Lower leg skin (tissue), 3 donors: ENCODE measurements around the gene TESK2.

Source experiments
- CTCF ChIP-seq, 3 donors: fragments of 450-650 bp; IDR thresholded peaks; one replicate each; pipeline ENCODE4 v1.5.1; 2016; ENCODE audit warnings: antibody characterized with exemption in 3 of 3, mild to moderate bottlenecking in 3 of 3, moderate library complexity in 2 of 3
- POLR2A ChIP-seq, 2 donors: fragments of 450-650 bp; IDR thresholded peaks; one replicate each; pipeline ENCODE4 v1.6.1; 2016 to 2017; ENCODE audit warnings: antibody characterized with exemption in 2 of 2, mild to moderate bottlenecking in 1 of 2, moderate library complexity in 1 of 2

- TF ChIP-seq CTCF (IDR thresholded peaks at IDR 0.05) (no peak), POLR2A (IDR thresholded peaks at IDR 0.05) (no peak)
Observed at GRCh38 chr1:45299296-45299695, 191.7 kb downstream of the TESK2 start.
